Prostate gland (tissue), 1 donor: Measurements from ENCODE around the gene LCE1C.

Experiments
- POLR2A ChIP-seq: fragments of 450-650 bp; IDR thresholded peaks from one replicate; pipeline ENCODE4 v1.6.1; 2016; ENCODE audit warnings: antibody characterized with exemption, mild to moderate bottlenecking
- POLR2AphosphoS5 ChIP-seq: sonication (generic); formaldehyde crosslinking; IDR thresholded peaks from one replicate; pipeline ENCODE4 v1.6.1; 2017; ENCODE audit warnings: antibody characterized with exemption

DNA sequence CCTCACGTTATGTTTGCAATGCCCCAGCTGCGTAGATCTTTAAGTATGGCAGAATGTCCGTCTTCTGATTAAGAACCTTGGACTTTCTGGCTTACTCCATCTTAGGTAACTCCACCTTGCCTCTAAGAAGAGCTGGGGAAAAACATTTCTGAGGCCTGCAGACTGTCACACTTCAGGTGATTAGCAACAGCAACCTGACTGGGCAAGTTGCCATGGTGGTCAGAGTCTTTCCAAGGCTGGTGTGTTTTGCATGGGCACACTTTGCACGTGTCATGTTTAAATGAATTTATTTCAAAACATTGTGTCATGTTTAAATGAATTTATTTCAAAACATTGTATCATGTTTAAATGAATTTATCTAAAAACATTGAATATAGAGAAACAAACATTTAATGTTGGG is 47.8 kb downstream of the LCE1C start:
- TF ChIP-seq POLR2A: no peak
- no peak for TF ChIP-seq POLR2AphosphoS5
